Right hindlimb (tissue), 1 donor: ENCODE results near the gene DNAJB2.
"Not testable (repeated sequence)": the region's sequence is repeated elsewhere in the genome, so short reads cannot be mapped to it uniquely, and the experiment has no call there.

Experiments
- DNase-seq: peaks from one replicate; pipeline ENCODE4 v3.0.0-alpha.2; 2018

DNAJB2 gene

GRCh38 chr2:219286436-219287115 lies 7.4 kb downstream of the DNAJB2 start:
- no peak for DNase-seq

- not testable (repeated sequence) for DNase-seq
Observed at GRCh38 chr2:219287116-219287440, 7.9 kb downstream of the DNAJB2 start.

DNA sequence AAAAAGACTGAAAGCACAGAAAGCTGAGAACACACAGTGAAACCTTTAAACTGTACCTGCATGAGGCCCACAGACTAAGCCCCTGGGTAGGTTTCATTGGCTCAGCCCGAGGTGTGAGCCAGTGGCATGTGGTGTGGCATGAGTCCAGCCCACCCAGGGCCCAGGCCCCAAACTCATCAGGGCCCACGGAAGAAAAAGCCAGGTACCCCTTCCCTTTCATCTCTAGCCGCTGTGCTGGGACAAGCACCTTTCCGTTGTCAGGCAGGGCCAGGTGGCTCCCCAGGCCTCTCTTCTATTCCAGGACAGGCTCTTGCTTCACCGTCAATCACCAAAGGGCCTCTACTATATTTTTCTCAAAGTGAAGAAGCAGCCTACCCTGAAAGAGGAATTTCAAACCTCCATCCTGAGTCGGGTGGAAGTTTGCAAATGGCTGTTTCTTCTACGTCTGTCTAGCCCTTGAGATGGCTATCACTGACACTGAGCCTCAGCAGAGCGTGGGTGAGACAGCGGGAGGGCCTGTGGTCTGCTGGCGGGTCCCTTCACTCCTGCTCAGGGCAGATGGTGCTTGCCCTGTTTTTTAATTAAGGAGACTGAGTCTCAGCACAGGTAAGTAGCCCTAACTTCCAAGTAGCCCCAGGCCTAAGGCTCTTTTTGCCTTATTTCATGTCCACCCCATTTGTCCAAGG lies 8.6 kb downstream of the DNAJB2 start:
- DNase-seq, result no peak

GRCh38 chr2:219289195-219289536 lies 10.0 kb downstream of the DNAJB2 start:
- no peak for DNase-seq

GRCh38 chr2:219289537-219290361 lies 10.6 kb downstream of the DNAJB2 start:
- DNase-seq, result peak; percentile 94

DNA sequence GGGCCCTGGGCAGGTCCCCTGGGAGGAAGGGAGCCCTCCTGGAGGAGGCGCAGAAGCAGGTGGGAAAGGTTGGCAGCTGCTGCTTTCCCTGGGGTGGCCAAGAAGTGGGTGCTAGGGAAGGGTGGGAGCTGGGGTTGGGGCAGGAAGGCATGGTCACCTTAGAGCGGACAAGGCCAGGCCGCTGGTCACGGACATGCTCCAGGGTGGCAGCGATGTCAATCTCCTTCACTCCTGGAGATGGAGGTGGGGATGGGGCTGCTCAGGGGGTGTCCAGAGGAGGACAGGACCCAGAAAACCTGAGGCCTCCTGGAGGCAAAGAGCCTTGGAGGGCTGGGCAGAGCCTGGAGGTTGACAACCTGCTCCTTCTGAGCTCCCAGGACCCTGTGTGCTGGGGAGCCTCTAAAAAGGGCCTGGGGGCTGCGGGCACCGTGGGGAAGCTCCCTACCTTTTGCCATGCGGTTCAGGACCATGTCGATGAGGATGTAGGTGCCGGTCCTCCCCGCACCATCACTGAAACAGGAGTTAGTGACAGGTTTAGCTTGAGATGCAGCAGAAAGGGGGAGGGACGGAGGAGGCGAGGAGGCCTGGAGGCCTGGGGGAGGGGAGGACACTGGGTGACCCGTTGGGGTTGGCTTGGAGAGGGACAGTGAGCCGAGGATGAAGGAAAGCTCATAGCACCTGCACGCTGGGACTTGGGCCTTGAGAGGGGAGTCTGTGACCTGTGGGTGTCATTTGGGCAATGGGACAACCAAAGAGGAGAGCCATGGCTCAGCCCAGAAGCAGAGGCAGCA lies 11.4 kb downstream of the DNAJB2 start:
- DNase-seq, result no peak

GRCh38 chr2:219291394-219291793 lies 12.2 kb downstream of the DNAJB2 start:
- DNase-seq, result no peak

DNA sequence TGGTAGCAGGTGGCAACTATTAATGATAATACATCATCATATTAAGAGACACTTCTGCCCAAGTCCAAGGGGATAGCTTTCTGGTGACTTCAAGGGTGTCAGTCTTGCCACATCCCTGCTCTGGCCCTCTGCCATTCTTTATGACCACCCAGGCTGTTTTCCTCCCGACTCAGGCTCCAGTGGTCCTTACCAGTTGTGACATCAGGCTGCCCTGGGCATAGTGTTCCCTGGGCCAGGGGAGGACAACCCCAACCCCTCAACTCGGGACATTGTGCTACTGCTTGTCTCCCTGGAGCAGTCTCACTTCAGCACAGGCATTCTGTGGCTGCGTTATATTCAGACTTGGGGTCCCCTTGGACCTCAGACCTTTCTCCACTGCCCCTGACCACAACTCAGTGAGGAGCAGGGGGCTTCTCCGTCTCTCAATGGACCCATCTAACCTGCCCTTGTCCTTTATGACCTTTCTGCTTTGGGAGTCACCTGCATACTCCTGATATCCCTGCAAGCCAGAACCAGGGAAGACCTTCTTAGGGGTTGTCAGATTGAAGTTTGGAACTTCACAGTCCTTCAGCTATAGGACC lies 12.8 kb downstream of the DNAJB2 start:
- DNase-seq, result no peak

DNA sequence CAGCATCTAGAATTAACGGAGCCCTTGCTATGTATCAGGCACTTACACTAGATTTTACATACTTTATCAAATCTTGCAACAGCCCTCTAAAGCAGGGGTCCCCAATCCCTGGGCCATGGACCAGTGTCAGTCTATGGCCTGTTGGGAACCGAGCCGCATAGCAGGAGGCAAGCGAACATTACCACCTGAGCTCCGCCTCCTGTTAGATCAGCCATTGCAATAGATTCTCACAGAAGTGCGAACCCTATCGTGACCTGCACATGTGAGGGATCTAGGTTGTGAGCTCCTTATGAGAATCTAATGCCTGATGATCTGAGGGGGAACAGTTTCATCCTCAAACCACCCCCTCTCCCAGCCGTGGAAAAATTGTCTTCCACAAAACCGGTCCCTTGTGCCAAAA lies 13.4 kb downstream of the DNAJB2 start:
- no peak for DNase-seq

DNA sequence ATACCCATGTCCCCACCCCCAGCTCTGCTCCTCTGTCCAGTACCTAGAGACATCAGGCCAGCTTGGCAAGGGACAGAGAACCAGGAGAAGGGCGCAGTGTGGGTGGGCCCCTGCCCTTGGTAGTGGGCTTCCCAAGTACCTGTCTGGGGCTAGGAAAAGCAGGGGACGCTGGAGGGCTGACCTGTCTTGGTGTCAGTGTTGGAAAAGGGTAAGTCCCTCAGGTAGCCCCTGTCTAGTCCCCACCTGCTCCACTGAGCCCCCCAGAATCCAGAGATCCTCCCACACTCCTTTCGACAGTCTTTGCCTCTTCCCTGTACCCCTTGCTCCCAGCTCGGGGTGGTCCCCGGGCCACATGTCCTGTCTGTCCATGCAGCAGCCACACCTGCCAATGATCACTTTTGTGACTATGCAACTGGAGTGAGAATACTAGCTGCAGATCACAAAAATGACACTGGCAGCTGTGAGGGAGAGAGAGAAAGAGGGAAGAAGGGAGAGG lies 14.6 kb downstream of the DNAJB2 start:
- no peak for DNase-seq

DNA sequence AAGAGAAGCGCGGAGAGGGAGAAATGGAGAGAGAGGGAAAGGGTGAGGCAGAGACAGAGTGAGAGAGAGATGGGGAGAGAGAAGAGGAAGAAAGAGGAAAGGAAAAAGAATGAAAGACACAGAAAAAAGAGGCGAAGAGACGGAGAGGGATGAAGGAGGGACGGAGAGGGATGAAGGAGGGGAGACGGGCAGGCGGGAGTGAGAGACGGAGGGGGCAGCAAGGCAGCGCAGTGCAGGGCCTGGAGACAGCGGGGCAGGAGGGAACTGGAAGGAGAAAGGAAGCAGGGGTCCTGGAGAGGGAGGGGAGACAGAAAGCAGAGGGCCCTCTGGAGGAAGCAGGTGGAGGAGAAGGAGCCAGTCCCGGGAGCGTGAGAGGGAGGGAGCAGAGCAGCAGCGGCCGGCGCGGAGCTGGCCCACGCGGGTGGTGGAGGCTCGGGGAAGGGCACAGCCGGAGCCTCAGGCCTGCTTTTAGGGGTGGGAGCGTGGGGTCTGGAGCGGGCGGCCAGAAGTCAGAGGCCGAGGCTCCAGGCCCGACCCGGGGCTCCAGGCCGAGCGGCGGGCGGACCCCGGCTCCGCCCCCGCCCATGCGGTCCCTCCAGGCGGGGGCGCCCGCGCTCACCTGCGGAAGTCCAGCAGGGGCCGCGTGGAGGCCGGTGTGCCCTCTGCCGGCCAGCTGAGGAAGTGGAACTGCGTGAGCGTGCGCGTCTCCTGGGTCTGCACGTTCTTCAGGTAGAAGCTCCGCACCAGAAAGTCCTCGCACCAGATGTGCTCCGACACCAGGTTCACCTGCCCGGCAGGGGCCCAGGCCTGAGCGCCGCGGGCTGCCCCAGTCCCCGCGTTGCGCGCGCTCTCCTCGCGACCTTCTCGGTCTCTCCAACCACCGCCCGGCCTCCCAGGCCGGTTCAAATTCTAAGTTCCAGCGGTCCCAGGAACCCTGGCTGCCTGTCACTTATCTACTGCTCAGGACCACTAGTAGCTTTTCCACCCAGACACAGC lies 15.5 kb downstream of the DNAJB2 start:
- DNase-seq, result peak; percentile 87

GRCh38 chr2:219296142-219296541 lies 17.0 kb downstream of the DNAJB2 start:
- no peak for DNase-seq

GRCh38 chr2:219296631-219297391 lies 17.6 kb downstream of the DNAJB2 start:
- no peak for DNase-seq

- no peak for DNase-seq
Observed at GRCh38 chr2:219297766-219298456, 18.7 kb downstream of the DNAJB2 start.

DNA sequence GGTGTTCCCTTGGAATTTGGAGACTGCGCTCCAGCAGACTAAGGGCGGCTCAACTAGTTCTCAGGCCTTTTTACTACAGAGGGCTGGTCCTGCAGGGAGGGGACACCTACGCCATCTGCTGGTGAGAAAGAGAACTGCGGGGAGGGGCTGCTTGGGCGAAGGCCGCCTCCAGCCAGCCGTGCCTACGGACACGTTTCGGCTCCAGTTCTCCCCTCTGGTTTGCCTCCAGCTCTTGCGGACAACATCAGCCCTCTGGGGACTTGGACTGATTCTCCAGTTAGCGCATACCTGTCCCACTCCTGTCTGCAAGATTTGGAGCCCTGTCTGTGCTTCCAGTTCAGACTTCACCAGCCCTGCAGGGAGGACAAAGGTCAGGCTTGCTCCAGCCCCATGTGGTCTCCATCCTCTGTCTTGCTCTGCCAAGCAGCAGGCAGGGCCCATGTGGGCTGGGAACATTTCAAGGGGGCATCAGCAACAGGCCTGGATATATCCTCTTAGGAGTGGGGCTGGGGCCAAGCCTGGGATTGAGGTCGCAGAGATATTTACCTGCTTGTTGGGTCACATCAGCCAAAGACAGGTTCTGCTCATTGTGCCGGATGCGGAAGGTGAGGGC lies 19.7 kb downstream of the DNAJB2 start:
- peak; percentile 87 for DNase-seq

- DNase-seq, result no peak
Observed at GRCh38 chr2:219299372-219299760, 20.2 kb downstream of the DNAJB2 start.

DNA sequence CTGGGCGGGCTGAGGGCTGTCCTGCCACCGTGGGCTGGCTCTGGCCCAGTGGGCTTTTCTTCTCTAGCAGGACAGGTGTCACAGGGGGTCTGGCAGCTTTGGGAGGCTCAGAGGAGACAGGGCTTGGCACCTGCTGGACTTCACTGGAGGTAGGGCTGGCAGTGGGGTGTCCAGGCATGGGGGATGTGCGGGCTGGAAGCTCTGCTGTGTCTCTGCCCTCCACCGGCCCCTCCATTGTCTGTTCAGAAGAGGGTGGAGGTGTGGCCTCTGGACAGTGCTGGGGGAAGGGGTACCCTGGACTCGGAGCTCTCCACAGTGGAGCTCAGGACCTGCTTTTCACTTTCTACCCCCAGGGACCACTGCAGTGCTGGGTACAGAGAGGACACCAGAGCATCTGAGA lies 20.9 kb downstream of the DNAJB2 start:
- no peak for DNase-seq

DNA sequence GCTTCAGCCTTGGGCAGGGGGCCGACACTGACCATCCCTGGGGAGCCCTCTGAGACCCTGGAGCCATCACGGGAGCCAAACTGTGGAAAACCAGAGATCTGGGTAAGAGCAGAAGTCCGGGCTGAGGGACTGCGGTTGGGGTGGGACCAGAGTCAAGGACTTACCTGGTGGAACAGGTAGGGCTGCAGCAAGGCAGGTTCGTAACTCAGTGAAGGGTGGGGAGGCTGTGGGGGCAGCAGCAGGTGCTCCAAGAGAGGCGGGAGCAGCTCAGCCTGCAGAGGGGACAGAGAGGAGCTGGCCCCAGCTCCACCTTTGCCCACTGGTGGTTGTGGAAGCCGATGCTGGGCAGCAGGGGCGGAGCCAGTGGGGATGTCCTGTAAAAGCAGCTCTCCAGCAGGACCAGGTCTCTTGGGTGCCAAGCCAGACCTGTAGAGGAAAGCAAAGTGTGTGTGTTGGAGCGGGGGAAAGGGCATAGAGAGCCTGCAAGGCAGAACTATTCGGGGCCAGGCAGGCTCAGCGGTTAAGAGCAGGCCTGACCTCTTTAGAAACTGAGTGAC lies 23.3 kb downstream of the DNAJB2 start:
- no peak for DNase-seq

DNA sequence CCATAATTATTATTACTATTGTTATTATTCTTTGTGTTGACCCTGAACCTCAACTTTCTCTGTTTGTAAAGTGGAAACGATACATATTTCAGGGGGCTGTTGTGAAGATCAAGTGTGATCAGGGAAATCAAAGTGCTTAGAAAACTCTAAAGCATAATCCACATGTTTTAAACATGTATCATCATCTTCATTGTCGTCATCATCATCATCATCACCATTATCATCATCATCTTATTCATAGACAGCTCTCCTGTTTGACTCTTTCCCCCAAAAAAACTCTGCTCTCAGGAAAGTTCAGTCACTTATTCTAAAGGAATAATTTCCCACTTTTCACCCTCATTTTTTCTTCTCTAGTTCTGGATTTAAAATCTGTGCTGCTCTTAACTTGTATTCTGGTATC lies 25.1 kb downstream of the DNAJB2 start:
- DNase-seq, result no peak
